HepG2 (cell line): Measurements from ENCODE around the gene CCDC144A. TPM values are rescaled to one million over a fixed set of nuclear protein-coding genes. Genes with fewer than 3 reads are reported as not detected.
A peak's percentile ranks its signal among the peaks of the same experiment; 100 is the strongest.

Experiments
- CEBPG ChIP-seq: IDR thresholded peaks from 2 replicates; pipeline ENCODE4 v1.6.1; 2016
- FOXJ3 ChIP-seq: sonication (generic); formaldehyde crosslinking; IDR thresholded peaks from 2 replicates; pipeline ENCODE4 v1.4.0; 2020; ENCODE audit warnings: missing genetic modification reagents, mild to moderate bottlenecking, borderline replicate concordance
- GMEB2 ChIP-seq: IDR thresholded peaks from 2 replicates; pipeline ENCODE4 v1.6.1; 2016; ENCODE audit warnings: missing biosample characterization, missing genetic modification reagents, low read depth
- HHEX ChIP-seq: IDR thresholded peaks from 2 replicates; pipeline ENCODE4 v1.6.1; 2016; ENCODE audit warnings: control low read depth
- KMT2A ChIP-seq: sonication (generic); formaldehyde crosslinking; IDR thresholded peaks from 2 replicates; pipeline ENCODE4 v1.4.0; 2020; ENCODE audit warnings: missing genetic modification reagents
- NFE2L2 ChIP-seq: fragments of 150-350 bp; IDR thresholded peaks from 2 replicates; pipeline ENCODE4 v1.6.1; 2014; ENCODE audit warnings: low read length
- POLR2G ChIP-seq: fragments of 200-400 bp; formaldehyde crosslinking; IDR thresholded peaks from 2 replicates; pipeline ENCODE4 v1.6.1; 2018; ENCODE audit warnings: mild to moderate bottlenecking, low read depth, low read length, moderate library complexity
- PRPF4 ChIP-seq: fragments of 200-400 bp; formaldehyde crosslinking; IDR thresholded peaks from 2 replicates; pipeline ENCODE4 v1.6.1; 2016; ENCODE audit warnings: low read length, low read depth; ENCODE audit not compliant: poor library complexity, severe bottlenecking
- SALL2 ChIP-seq: sonication (generic); formaldehyde crosslinking; IDR thresholded peaks from 2 replicates; pipeline ENCODE4 v1.8.1; 2023; ENCODE audit warnings: mild to moderate bottlenecking, missing genetic modification reagents, inconsistent platforms
- TRIM22 ChIP-seq: fragments of 450-650 bp; IDR thresholded peaks from 2 replicates; pipeline ENCODE4 v1.6.1; 2017
- ZMYM3 ChIP-seq: sonication (generic); formaldehyde crosslinking; IDR thresholded peaks from 2 replicates; pipeline ENCODE4 v1.5.1; 2020; ENCODE audit warnings: mild to moderate bottlenecking, missing genetic modification reagents
- ZNF512B ChIP-seq: sonication (generic); formaldehyde crosslinking; IDR thresholded peaks from 2 replicates; pipeline ENCODE4 v1.5.1; 2020; ENCODE audit warnings: missing genetic modification reagents, mild to moderate bottlenecking, borderline replicate concordance
- ZNF777 ChIP-seq: sonication (generic); formaldehyde crosslinking; IDR thresholded peaks from 2 replicates; pipeline ENCODE4 v1.4.0; 2020; ENCODE audit warnings: missing genetic modification reagents
- polyA plus RNA-seq, 8 experiments: library from polyadenylated mRNA; depleted of rRNA in 3 of 8; stranded (reverse) in 7 of 8; unstranded in 1 of 8; fragments of >200 nt; fragmentation: Illumina TruSeq in 4 of 8; extraction: Trizol in 4 of 8; gene quantifications; 2 replicates each; pipeline versions ENCODE4 v1.2.1 to v1.2.3, GENCODE V29; 2011 to 2016; ENCODE audit warnings: low read depth in 4 of 8, missing spikeins in 1 of 8, mixed read lengths in 1 of 8; ENCODE audit not compliant: insufficient read depth in 1 of 8
- total RNA-seq, 5 experiments: library from RNA; depleted of rRNA; stranded (reverse); fragments of >200 nt; fragmentation: Illumina TruSeq; extraction: Trizol; gene quantifications; 2 replicates each; pipeline ENCODE4 v1.2.3, GENCODE V29; 2016; ENCODE audit warnings: low read depth in 1 of 5
- TF ChIP-seq, protein P1 (sequence below): sonication (generic); formaldehyde crosslinking; IDR thresholded peaks from 2 replicates; pipeline ENCODE4 v1.8.0; 2022; ENCODE audit warnings: missing genetic modification reagents, mild to moderate bottlenecking, moderate library complexity, borderline replicate concordance
- TF ChIP-seq, protein P2 (sequence below): sonication (generic); formaldehyde crosslinking; IDR thresholded peaks from 2 replicates; pipeline ENCODE4 v1.8.0; 2022; ENCODE audit warnings: low read depth, missing genetic modification reagents
- TF ChIP-seq, protein P3 (sequence below): sonication (generic); formaldehyde crosslinking; IDR thresholded peaks from 2 replicates; pipeline ENCODE4 v1.5.1; 2020; ENCODE audit warnings: mild to moderate bottlenecking, missing genetic modification reagents, moderate library complexity
- TF ChIP-seq, protein P4 (sequence below): sonication (generic); formaldehyde crosslinking; conservative IDR thresholded peaks from 2 replicates; pipeline ENCODE4 v1.4.0; 2020; ENCODE audit warnings: missing genetic modification reagents

The CCDC144A gene
- total and polyA plus RNA-seq, 2 of the 13 experiments (the other 11 are each of a cell fraction or from before 2014, with no cell fraction given), result 0.09 TPM; not detected in 1

DNA sequence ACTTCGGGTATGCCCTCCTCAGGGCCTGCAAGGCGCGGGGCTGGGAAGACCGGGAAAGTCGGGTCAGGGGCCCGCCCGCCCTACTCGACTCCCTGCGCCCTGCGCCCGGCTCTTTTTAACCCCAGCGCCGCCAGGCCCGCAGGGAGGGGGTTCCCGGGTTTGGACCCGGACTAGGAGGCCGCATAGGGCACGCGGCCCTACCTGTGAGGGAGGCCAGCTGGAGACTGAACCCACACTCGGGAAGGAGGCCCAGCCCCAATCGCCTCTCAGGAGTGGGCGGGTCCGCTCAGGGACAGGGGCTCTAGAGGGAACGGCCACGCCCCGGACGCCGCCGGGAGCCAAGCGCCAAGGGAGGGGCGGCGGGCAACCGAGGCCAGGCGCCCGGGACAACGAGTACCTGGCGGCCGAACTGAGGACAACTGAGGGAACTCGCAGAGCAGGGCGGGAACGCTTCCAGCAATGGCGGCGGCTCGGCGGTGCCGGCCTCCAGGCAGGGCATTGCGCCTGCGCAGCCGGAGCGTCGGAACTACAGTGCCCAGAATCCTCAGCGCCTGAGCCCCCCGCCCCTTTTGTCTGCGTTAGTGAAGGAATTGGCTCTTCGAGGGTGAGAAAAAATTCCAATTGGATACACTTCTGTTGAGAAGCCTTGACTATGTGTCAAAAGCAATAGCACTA is 36.5 kb upstream of the CCDC144A start, which contains the start of gene ZNF624 (continued):
- TF ChIP-seq, protein P1, sequence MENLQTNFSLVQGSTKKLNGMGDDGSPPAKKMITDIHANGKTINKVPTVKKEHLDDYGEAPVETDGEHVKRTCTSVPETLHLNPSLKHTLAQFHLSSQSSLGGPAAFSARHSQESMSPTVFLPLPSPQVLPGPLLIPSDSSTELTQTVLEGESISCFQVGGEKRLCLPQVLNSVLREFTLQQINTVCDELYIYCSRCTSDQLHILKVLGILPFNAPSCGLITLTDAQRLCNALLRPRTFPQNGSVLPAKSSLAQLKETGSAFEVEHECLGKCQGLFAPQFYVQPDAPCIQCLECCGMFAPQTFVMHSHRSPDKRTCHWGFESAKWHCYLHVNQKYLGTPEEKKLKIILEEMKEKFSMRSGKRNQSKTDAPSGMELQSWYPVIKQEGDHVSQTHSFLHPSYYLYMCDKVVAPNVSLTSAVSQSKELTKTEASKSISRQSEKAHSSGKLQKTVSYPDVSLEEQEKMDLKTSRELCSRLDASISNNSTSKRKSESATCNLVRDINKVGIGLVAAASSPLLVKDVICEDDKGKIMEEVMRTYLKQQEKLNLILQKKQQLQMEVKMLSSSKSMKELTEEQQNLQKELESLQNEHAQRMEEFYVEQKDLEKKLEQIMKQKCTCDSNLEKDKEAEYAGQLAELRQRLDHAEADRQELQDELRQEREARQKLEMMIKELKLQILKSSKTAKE (CRISPR knock-in tag), result no peak
- no peak for TF ChIP-seq PRPF4
- TF ChIP-seq NFE2L2, result no peak
- TF ChIP-seq, protein P2, sequence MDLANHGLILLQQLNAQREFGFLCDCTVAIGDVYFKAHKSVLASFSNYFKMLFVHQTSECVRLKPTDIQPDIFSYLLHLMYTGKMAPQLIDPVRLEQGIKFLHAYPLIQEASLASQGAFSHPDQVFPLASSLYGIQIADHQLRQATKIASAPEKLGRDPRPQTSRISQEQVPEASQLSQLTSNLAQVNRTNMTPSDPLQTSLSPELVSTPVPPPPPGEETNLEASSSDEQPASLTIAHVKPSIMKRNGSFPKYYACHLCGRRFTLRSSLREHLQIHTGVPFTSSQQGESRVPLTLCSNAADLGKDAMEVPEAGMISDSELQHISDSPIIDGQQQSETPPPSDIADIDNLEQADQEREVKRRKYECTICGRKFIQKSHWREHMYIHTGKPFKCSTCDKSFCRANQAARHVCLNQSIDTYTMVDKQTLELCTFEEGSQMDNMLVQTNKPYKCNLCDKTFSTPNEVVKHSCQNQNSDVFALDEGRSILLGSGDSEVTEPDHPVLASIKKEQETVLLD (CRISPR knock-in tag), result peak; percentile 91
- TF ChIP-seq HHEX, result no peak
- TF ChIP-seq CEBPG (CRISPR knock-in tag), result no peak
- TF ChIP-seq ZNF512B, result peak; percentile 75; the same call in 1 of the 2 replicates
- TF ChIP-seq, protein P3, sequence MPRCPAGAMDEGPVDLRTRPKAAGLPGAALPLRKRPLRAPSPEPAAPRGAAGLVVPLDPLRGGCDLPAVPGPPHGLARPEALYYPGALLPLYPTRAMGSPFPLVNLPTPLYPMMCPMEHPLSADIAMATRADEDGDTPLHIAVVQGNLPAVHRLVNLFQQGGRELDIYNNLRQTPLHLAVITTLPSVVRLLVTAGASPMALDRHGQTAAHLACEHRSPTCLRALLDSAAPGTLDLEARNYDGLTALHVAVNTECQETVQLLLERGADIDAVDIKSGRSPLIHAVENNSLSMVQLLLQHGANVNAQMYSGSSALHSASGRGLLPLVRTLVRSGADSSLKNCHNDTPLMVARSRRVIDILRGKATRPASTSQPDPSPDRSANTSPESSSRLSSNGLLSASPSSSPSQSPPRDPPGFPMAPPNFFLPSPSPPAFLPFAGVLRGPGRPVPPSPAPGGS, result peak; percentile 56; the same call in 1 of the 2 replicates
- peak; percentile 78; the same call in 1 of the 2 replicates for TF ChIP-seq SALL2 (CRISPR knock-in tag)
- peak; percentile 77; the same call in 1 of the 2 replicates for TF ChIP-seq KMT2A (CRISPR knock-in tag)
- no peak for TF ChIP-seq TRIM22
- TF ChIP-seq, protein P4, sequence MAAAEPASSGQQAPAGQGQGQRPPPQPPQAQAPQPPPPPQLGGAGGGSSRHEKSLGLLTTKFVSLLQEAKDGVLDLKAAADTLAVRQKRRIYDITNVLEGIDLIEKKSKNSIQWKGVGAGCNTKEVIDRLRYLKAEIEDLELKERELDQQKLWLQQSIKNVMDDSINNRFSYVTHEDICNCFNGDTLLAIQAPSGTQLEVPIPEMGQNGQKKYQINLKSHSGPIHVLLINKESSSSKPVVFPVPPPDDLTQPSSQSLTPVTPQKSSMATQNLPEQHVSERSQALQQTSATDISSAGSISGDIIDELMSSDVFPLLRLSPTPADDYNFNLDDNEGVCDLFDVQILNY (CRISPR knock-in tag), result peak; percentile 84
- TF ChIP-seq ZNF777 (CRISPR knock-in tag), result no peak
- TF ChIP-seq POLR2G, result peak; percentile 86
- peak; percentile 73 for TF ChIP-seq FOXJ3 (CRISPR knock-in tag)
- TF ChIP-seq ZMYM3 (CRISPR knock-in tag), result peak; percentile 81
- no peak for TF ChIP-seq GMEB2
